ENCODE measurements around the gene CAB39. TPM values are rescaled to one million over a fixed set of nuclear protein-coding genes. Genes with fewer than 3 reads are reported as not detected.

The CAB39 gene
- total RNA-seq, 2 donors from 2014 or later, result 93.3 to 137 TPM

Other genes starting within 250 kb of the CAB39 start
- 10 to 100 TPM; 28.7 to 45.0 TPM for gene ITM2C, start 152.1 kb downstream of the CAB39 start, total RNA-seq
- 10 to 100 TPM; 11.1 to 19.9 TPM for gene GPR55, start 212.4 kb downstream of the CAB39 start, total RNA-seq